Measurements from ENCODE around the gene TIMP2. TPM values are rescaled to one million over a fixed set of nuclear protein-coding genes. Genes with fewer than 3 reads are reported as not detected.
A peak's percentile ranks its signal among the peaks of the same experiment; 100 is the strongest.

TIMP2 gene
- total RNA-seq, 1 experiment from 2014 or later = 13.9 TPM

- DNase-seq = peak; percentile 77
- Histone ChIP-seq H3K4me3 (ENCODE audit: insufficient read depth, low read depth, low read length) (peak overlapping the region; percentile 56), H3K27me3 (ENCODE audit: control insufficient read depth, insufficient read depth, low read length) (peaks cover 2% of the 10 kb centered on the region)
These were observed 722 bp upstream of the TIMP2 start for GRCh38 chr17:78925662-78926555.

GRCh38 chr17:78924481-78925151, 571 bp downstream of the TIMP2 start:
- Histone ChIP-seq H3K36me3 (replicated peaks; ENCODE audit: control insufficient read depth, insufficient read depth, low read length) (no peaks in the 10 kb centered on the region), H3K27me3 (ENCODE audit: control insufficient read depth, insufficient read depth, low read length) (peaks cover 2% of the 10 kb centered on the region), H3K4me3 (ENCODE audit: insufficient read depth, low read depth, low read length) (peak overlapping the region; percentile 44)
- DNase-seq = peak; percentile 90

More at GRCh38 chr17:78925662-78926555, 722 bp upstream of the TIMP2 start:
- no peaks in the 10 kb centered on the region for H3K36me3 ChIP-seq (replicated peaks; ENCODE audit: control insufficient read depth, insufficient read depth, low read length)

GRCh38 chr17:78923660-78924453, 1.3 kb downstream of the TIMP2 start:
- DNase-seq = peak; percentile 93
- peak overlapping the region; percentile 44 for H3K4me3 ChIP-seq (ENCODE audit: insufficient read depth, low read depth, low read length)
- H3K27me3 ChIP-seq (ENCODE audit: control insufficient read depth, insufficient read depth, low read length) = peaks cover 2% of the 10 kb centered on the region
- no peaks in the 10 kb centered on the region for H3K36me3 ChIP-seq (replicated peaks; ENCODE audit: control insufficient read depth, insufficient read depth, low read length)

- H3K4me3 ChIP-seq (ENCODE audit: insufficient read depth, low read depth, low read length) = no peak overlapping the region
- H3K36me3 ChIP-seq (replicated peaks; ENCODE audit: control insufficient read depth, insufficient read depth, low read length) = no peaks in the 10 kb centered on the region
- no peak for DNase-seq
- H3K27me3 ChIP-seq (ENCODE audit: control insufficient read depth, insufficient read depth, low read length) = peaks cover 2% of the 10 kb centered on the region
These were observed 2.2 kb downstream of the TIMP2 start for GRCh38 chr17:78922816-78923498.

GRCh38 chr17:78921437-78921971, 3.7 kb downstream of the TIMP2 start:
- H3K4me3 ChIP-seq (ENCODE audit: insufficient read depth, low read depth, low read length) = no peak overlapping the region
- H3K27me3 ChIP-seq (ENCODE audit: control insufficient read depth, insufficient read depth, low read length) = peaks cover 2% of the 10 kb centered on the region
- DNase-seq = no peak
- no peaks in the 10 kb centered on the region for H3K36me3 ChIP-seq (replicated peaks; ENCODE audit: control insufficient read depth, insufficient read depth, low read length)

GRCh38 chr17:78920528-78920927, 4.7 kb downstream of the TIMP2 start:
- peaks cover 2% of the 10 kb centered on the region for H3K27me3 ChIP-seq (ENCODE audit: control insufficient read depth, insufficient read depth, low read length)
- H3K4me3 ChIP-seq (ENCODE audit: insufficient read depth, low read depth, low read length) = no peak overlapping the region
- DNase-seq = no peak
- no peaks in the 10 kb centered on the region for H3K36me3 ChIP-seq (replicated peaks; ENCODE audit: control insufficient read depth, insufficient read depth, low read length)

GRCh38 chr17:78919861-78920450, 5.2 kb downstream of the TIMP2 start:
- no peak overlapping the region for H3K4me3 ChIP-seq (ENCODE audit: insufficient read depth, low read depth, low read length)
- no peak for DNase-seq
- no peaks in the 10 kb centered on the region for H3K36me3 ChIP-seq (replicated peaks; ENCODE audit: control insufficient read depth, insufficient read depth, low read length)
- peaks cover 2% of the 10 kb centered on the region for H3K27me3 ChIP-seq (ENCODE audit: control insufficient read depth, insufficient read depth, low read length)

GRCh38 chr17:78918979-78919378, 6.2 kb downstream of the TIMP2 start:
- Histone ChIP-seq H3K36me3 (replicated peaks; ENCODE audit: control insufficient read depth, insufficient read depth, low read length) (no peaks in the 10 kb centered on the region), H3K27me3 (ENCODE audit: control insufficient read depth, insufficient read depth, low read length) (no peaks in the 10 kb centered on the region; the same call in 1 of the 2 replicates), H3K4me3 (ENCODE audit: insufficient read depth, low read depth, low read length) (no peak overlapping the region)
- DNase-seq = no peak

- no peaks in the 10 kb centered on the region for H3K36me3 ChIP-seq (replicated peaks; ENCODE audit: control insufficient read depth, insufficient read depth, low read length)
- no peak for DNase-seq
- no peak overlapping the region for H3K4me3 ChIP-seq (ENCODE audit: insufficient read depth, low read depth, low read length)
- H3K27me3 ChIP-seq (ENCODE audit: control insufficient read depth, insufficient read depth, low read length) = no peaks in the 10 kb centered on the region
These were observed 7.5 kb downstream of the TIMP2 start for GRCh38 chr17:78917451-78918275.

- Histone ChIP-seq H3K27me3 (ENCODE audit: control insufficient read depth, insufficient read depth, low read length) (no peaks in the 10 kb centered on the region), H3K36me3 (replicated peaks; ENCODE audit: control insufficient read depth, insufficient read depth, low read length) (no peaks in the 10 kb centered on the region), H3K4me3 (ENCODE audit: insufficient read depth, low read depth, low read length) (no peak overlapping the region)
- no peak for DNase-seq
These were observed 9.1 kb downstream of the TIMP2 start for GRCh38 chr17:78915872-78916632.

GRCh38 chr17:78913115-78913514, 12.1 kb downstream of the TIMP2 start:
- Histone ChIP-seq H3K4me3 (ENCODE audit: insufficient read depth, low read depth, low read length) (no peak overlapping the region), H3K36me3 (replicated peaks; ENCODE audit: control insufficient read depth, insufficient read depth, low read length) (no peaks in the 10 kb centered on the region), H3K27me3 (ENCODE audit: control insufficient read depth, insufficient read depth, low read length) (no peaks in the 10 kb centered on the region)
- no peak for DNase-seq

- no peaks in the 10 kb centered on the region for H3K27me3 ChIP-seq (ENCODE audit: control insufficient read depth, insufficient read depth, low read length)
- H3K4me3 ChIP-seq (ENCODE audit: insufficient read depth, low read depth, low read length) = no peak overlapping the region
- no peak for DNase-seq
- no peaks in the 10 kb centered on the region for H3K36me3 ChIP-seq (replicated peaks; ENCODE audit: control insufficient read depth, insufficient read depth, low read length)
These were observed 13.1 kb downstream of the TIMP2 start for GRCh38 chr17:78912082-78912481.
